Kidney (tissue), 14 donors: Measurements from ENCODE around the gene UGDH. TPM values are rescaled to one million over a fixed set of nuclear protein-coding genes. Genes with fewer than 3 reads are reported as not detected.
A peak's percentile ranks its signal among the peaks of the same experiment; 100 is the strongest.
"Not testable (repeated sequence)": the region's sequence is repeated elsewhere in the genome, so short reads cannot be mapped to it uniquely, and the experiment has no call there.

ENCODE experiments used
- DNase-seq, 5 donors: peaks; one replicate each; pipeline ENCODE4 v3.0.0-alpha.2; 2013 to 2020
- FAIRE-seq: peaks from 2 replicates; lab custom pipeline; 2012; peaks lifted over from hg19 to GRCh38; lab: Jason Lieb, UNC
- H3K27ac ChIP-seq, 2 donors: one replicate each; pipeline ENCODE4 v1.7.0; 2013; ENCODE audit warnings: low read depth in 2 of 2, low read length in 2 of 2, inconsistent platforms in 1 of 2
- H3K27me3 ChIP-seq: one replicate; pipeline ENCODE4 v1.7.1; 2013; ENCODE audit warnings: low read length, inconsistent platforms; ENCODE audit not compliant: control insufficient read depth, insufficient read depth
- H3K36me3 ChIP-seq, 3 donors: one replicate each; pipeline versions ENCODE4 v1.7.0 to v1.7.1; 2013; ENCODE audit warnings: low read length in 3 of 3, control low read depth in 1 of 3, inconsistent platforms in 1 of 3; ENCODE audit not compliant: insufficient read depth in 3 of 3, control insufficient read depth in 2 of 3
- H3K4me1 ChIP-seq, 3 donors: one replicate each; pipeline versions ENCODE4 v1.7.0 to v1.7.1; 2013; ENCODE audit warnings: low read length in 3 of 3, inconsistent platforms in 1 of 3, low read depth in 1 of 3; ENCODE audit not compliant: control insufficient read depth in 2 of 3, insufficient read depth in 2 of 3
- H3K4me3 ChIP-seq, 3 donors: one replicate each; pipeline versions ENCODE4 v1.7.0 to v1.8.1; 2013; ENCODE audit warnings: low read length in 3 of 3, control low read depth in 1 of 3, inconsistent platforms in 1 of 3
- H3K9ac ChIP-seq, 3 donors: one replicate each; pipeline versions ENCODE4 v1.7.0 to v1.7.1; 2013; ENCODE audit warnings: low read length in 3 of 3, control low read depth in 1 of 3, inconsistent platforms in 1 of 3
- H3K9me3 ChIP-seq, 3 donors: one replicate each; pipeline versions ENCODE4 v1.7.0 to v1.7.1; 2013; ENCODE audit warnings: low read length in 3 of 3, control low read depth in 1 of 3, inconsistent platforms in 1 of 3; ENCODE audit not compliant: control insufficient read depth in 2 of 3, insufficient read depth in 1 of 3
- CTCF ChIP-seq: IDR thresholded peaks from 3 replicates; pipeline ENCODE4 v1.5.1; 2012; ENCODE audit warnings: mild to moderate bottlenecking, moderate library complexity, borderline replicate concordance; ENCODE audit not compliant: insufficient read depth; ENCODE audit errors: extremely low read depth
- intact Hi-C: fragments of 100-400 bp; cut with DNase I; formaldehyde crosslinking; loops from one replicate; pipeline ENCODE4 v1.11.1; 2022
- polyA plus RNA-seq: library from polyadenylated mRNA; stranded (reverse); fragments of 350-450 nt; fragmentation: Illumina TruSeq; extraction: RNeasy Lipid Tissue Mini Kit (QIAGEN cat#74804); gene quantifications from one replicate; pipeline ENCODE4 v1.2.3, GENCODE V29; 2014; ENCODE audit warnings: low read depth, low replicate concordance; ENCODE audit not compliant: insufficient read depth
- total RNA-seq: library from RNA; stranded (reverse); fragmentation: NEBNext Ultra II Directional; extraction: Animal tissue kit (Norgen Biotek cat#: 25700); gene quantifications from one replicate; pipeline ENCODE4 v1.2.1, GENCODE V29; 2021
- donor health status: control.
- donor health status: control.
- donor health status: control.
- donor health status: control.
- donor health status: control.
- donor health status: DM: yes; HTN: yes; CAD: no.
- donor health status: Normal renal cell carcinoma (clear cell type).

UGDH gene
- total and polyA plus RNA-seq, 2 donors from 2014 or later: 28.2 to 79.4 TPM

- H3K27ac ChIP-seq: no peak overlapping the region
Measured at GRCh38 chr4:39521253-39521919, 5.9 kb downstream of the UGDH start.

GRCh38 chr4:39518484-39518883 lies 8.8 kb downstream of the UGDH start:
- H3K9me3 ChIP-seq: no peaks in the 10 kb centered on the region
- peaks cover 0 to 5% (median 0%) of the 10 kb centered on the region in 3 donors for H3K4me1 ChIP-seq
- intact Hi-C loops: no loop called here
- no peak overlapping the region for H3K4me3 ChIP-seq
- H3K27ac ChIP-seq: no peak overlapping the region
- no peak overlapping the region for H3K9ac ChIP-seq
- no peak for TF ChIP-seq CTCF
- no peaks in the 10 kb centered on the region for H3K27me3 ChIP-seq
- H3K36me3 ChIP-seq: peaks cover 0 to 5% (median 0%) of the 10 kb centered on the region in 3 donors
- FAIRE-seq (no peak), DNase-seq (no peak)

More at GRCh38 chr4:39521253-39521919, 5.9 kb downstream of the UGDH start:
- peak in 1 of 5 donors; percentile 14 for DNase-seq
- FAIRE-seq: no peak
- H3K36me3 ChIP-seq: peaks cover 0 to 5% (median 0%) of the 10 kb centered on the region in 3 donors
- H3K27me3 ChIP-seq: no peaks in the 10 kb centered on the region
- no peaks in the 10 kb centered on the region for H3K9me3 ChIP-seq
- peaks cover 0 to 5% (median 0%) of the 10 kb centered on the region in 3 donors for H3K4me1 ChIP-seq
- intact Hi-C loops: no loop called here
- H3K4me3 ChIP-seq: no peak overlapping the region
- TF ChIP-seq CTCF: no peak
- no peak overlapping the region for H3K9ac ChIP-seq

- no peaks in the 10 kb centered on the region for H3K9me3 ChIP-seq
- FAIRE-seq (no peak), DNase-seq (no peak)
- H3K9ac ChIP-seq: no peak overlapping the region
- no peak overlapping the region for H3K4me3 ChIP-seq
- peaks cover 3 to 10% (median 4%) of the 10 kb centered on the region in 3 donors for H3K36me3 ChIP-seq
- H3K27me3 ChIP-seq: no peaks in the 10 kb centered on the region
- no peak overlapping the region for H3K27ac ChIP-seq
- intact Hi-C loops: no loop called here
- peaks cover 0 to 5% (median 0%) of the 10 kb centered on the region in 3 donors for H3K4me1 ChIP-seq
- no peak for TF ChIP-seq CTCF
Measured at GRCh38 chr4:39516407-39516966, 10.8 kb downstream of the UGDH start.

GRCh38 chr4:39515669-39516401 lies 11.4 kb downstream of the UGDH start:
- DNase-seq, H3K9me3 ChIP-seq, H3K9ac ChIP-seq, FAIRE-seq, H3K27me3 ChIP-seq, H3K36me3 ChIP-seq, intact Hi-C loops, H3K27ac ChIP-seq, H3K4me1 ChIP-seq, H3K4me3 ChIP-seq: not testable (repeated sequence)
